ENCODE results near the gene SDF2L1.
A peak's percentile ranks its signal among the peaks of the same experiment; 100 is the strongest.

The SDF2L1 gene

GRCh38 chr22:21650280-21650679, 8.2 kb downstream of the SDF2L1 start:
- no peak for DNase-seq (ENCODE audit: low read depth)
- H3K4me3 ChIP-seq (ENCODE audit: low read depth, low read length) = no peak overlapping the region
- TF ChIP-seq CTCF (IDR thresholded peaks at IDR 0.05; ENCODE audit: low read depth, low read length, missing control alignments) = no peak

DNA sequence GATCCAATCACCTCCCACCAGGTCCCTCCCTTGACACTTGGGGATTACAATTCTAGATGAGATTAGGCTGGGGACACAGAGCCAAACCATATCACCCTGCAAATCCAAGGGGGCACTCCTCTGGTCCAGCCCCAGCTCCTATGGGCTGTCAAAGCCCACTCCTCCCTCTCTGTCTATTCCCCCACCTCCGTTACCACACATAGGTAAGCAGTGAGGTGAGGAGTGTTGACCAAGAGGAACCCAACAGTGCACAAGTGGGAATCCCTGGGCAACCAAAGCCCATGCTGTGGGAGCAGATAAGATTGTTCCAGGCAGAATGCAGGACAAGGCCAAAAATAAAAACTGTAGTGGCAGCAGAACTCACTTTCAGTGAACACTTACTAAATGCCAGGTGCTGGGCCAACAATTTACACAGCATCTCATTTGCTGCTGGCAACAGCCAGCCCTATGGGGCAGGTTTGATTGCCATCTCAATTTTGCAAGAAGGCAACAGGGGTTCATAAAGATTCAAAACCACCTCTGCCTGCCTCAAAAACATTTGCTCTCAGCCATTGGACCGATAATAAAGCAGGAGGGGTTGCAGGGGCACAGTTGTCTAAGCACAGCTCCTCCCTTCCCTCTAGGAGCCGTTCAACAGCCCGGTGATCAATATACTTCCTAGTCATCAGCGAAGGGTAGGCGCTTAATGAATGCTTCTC, 8.9 kb downstream of the SDF2L1 start:
- TF ChIP-seq CTCF (IDR thresholded peaks at IDR 0.05; ENCODE audit: low read depth, low read length, missing control alignments) = no peak
- H3K4me3 ChIP-seq (ENCODE audit: low read depth, low read length) = peak overlapping the region; percentile 74
- no peak for DNase-seq (ENCODE audit: low read depth)

GRCh38 chr22:21651521-21652009, 9.5 kb downstream of the SDF2L1 start:
- H3K4me3 ChIP-seq (ENCODE audit: low read depth, low read length) = peak overlapping the region; percentile 74
- no peak for DNase-seq (ENCODE audit: low read depth)
- TF ChIP-seq CTCF (IDR thresholded peaks at IDR 0.05; ENCODE audit: low read depth, low read length, missing control alignments) = no peak

DNA sequence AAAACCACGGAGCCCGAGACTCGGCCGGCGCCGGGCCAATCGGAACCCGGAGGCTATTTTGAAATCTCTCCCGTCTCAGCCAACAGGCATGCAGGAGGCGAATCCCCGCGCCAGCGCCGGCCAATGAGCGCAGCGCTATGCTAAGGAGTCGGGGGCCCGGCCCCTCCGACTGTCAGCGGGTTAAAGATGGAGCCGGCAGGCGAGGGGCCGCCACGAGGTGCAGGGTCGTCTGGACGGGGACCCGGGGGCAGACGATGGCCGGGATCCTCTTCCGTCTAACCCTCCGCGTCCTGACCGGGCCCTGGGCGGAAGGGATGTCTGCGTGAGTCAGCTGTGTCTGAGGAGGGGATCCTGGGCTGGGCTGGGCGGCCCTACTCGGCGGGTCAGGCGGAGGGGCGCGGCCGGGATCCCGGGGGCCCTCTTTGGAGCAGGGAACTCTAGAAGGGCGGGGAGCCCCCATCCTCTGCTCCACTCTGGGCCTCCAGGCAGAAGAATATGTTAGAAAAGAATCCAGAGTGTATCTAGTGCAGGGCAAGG, 10.0 kb downstream of the SDF2L1 start:
- no peak for DNase-seq (ENCODE audit: low read depth)
- peak overlapping the region; percentile 74 for H3K4me3 ChIP-seq (ENCODE audit: low read depth, low read length)
- TF ChIP-seq CTCF (IDR thresholded peaks at IDR 0.05; ENCODE audit: low read depth, low read length, missing control alignments) = no peak

- DNase-seq (ENCODE audit: low read depth) = no peak
- H3K4me3 ChIP-seq (ENCODE audit: low read depth, low read length) = peak overlapping the region; percentile 74
- peak; percentile 33 for TF ChIP-seq CTCF (IDR thresholded peaks at IDR 0.05; ENCODE audit: low read depth, low read length, missing control alignments)
Measured at GRCh38 chr22:21652547-21653545, 10.7 kb downstream of the SDF2L1 start.

- DNase-seq (ENCODE audit: low read depth) = no peak
- H3K4me3 ChIP-seq (ENCODE audit: low read depth, low read length) = peak overlapping the region; percentile 77
- no peak for TF ChIP-seq CTCF (IDR thresholded peaks at IDR 0.05; ENCODE audit: low read depth, low read length, missing control alignments)
Measured at GRCh38 chr22:21657020-21657359, 14.9 kb downstream of the SDF2L1 start.

Data from GM12864 (cell line).